Activated CD4-positive, alpha-beta T cell treated with anti-CD3 and anti-CD28 coated beads, Interleukin-2, amount 10 ng/mL, durations not matched to agents 24 days and 14 days (primary cell): ENCODE results near the gene PIP5KL1. TPM values are rescaled to one million over a fixed set of nuclear protein-coding genes. Genes with fewer than 3 reads are reported as not detected.

Experiments
- DNase-seq: peaks from one replicate; pipeline ENCODE4 v3.0.0; 2022
- H3K27ac Mint-ChIP-seq: one replicate; pipeline ENCODE4 v1.8.0; 2022; ENCODE audit warnings: mild to moderate bottlenecking, mixed read lengths
- H3K27me3 Mint-ChIP-seq: one replicate; pipeline ENCODE4 v1.8.0; 2022; ENCODE audit warnings: mixed read lengths
- H3K36me3 Mint-ChIP-seq: one replicate; pipeline ENCODE4 v1.8.0; 2022; ENCODE audit warnings: low read depth, mild to moderate bottlenecking, mixed read lengths
- H3K4me1 Mint-ChIP-seq: one replicate; pipeline ENCODE4 v1.8.0; 2021; ENCODE audit warnings: mixed read lengths
- H3K4me3 Mint-ChIP-seq: one replicate; pipeline ENCODE4 v1.8.0; 2022; ENCODE audit warnings: mild to moderate bottlenecking, moderate library complexity, mixed read lengths
- H3K9me3 Mint-ChIP-seq: one replicate; pipeline ENCODE4 v1.8.0; 2021; ENCODE audit warnings: mixed read lengths
- intact Hi-C: fragments of 100-400 bp; cut with micrococcal nuclease; formaldehyde crosslinking; loops from one replicate; pipeline ENCODE4 v1.15.1; 2023
- total RNA-seq: library from RNA; stranded (reverse); gene quantifications from 2 replicates; pipeline ENCODE4 v1.2.3, GENCODE V29; 2022

The PIP5KL1 gene
- total RNA-seq, 1 donor from 2014 or later, result 0.89 TPM

DNA sequence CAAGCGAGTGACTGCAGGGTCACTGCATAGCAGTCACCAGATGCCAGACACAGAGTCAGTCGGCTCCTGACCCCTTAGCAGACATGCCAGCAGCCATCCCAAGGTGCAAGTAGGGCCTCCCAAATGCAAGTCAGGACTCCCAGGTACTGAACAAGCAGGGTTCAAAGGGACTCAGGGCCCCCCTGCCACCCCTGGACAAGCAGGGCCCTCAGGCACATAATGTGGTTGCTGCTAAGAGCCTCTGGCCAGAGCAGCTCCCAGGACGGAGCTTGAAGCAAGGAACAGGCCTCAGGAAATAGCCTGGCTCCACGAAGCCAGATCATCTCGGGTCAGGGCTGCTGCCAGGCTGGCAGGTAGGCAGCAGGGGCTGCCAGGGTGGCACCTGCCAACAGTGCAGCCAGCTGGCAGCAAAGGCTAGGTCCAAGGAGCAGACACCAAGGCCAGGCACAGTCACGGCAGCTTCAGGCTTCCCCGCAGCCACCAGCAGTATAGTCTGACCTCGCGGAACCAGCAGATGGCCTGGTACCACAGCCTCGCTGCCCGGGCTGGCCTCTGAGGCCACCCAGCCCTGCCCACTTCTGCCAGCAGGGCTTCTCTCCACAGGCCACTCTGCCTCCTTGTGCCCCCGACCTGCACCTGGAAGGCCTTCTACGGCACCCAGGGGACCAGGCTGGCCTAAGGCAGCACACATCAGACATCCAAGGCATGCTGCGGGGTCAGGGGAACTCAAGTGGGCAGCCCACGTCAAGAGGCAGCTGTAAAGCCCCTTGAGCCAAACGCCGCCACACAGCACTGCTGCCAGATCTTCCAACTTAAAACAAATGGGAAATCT, 42.8 kb upstream of the PIP5KL1 start:
- H3K4me1 Mint-ChIP-seq, result peaks cover 94% of the 10 kb centered on the region
- H3K36me3 Mint-ChIP-seq, result peaks cover 27% of the 10 kb centered on the region
- peak overlapping the region; percentile 96 for H3K27ac Mint-ChIP-seq
- peak overlapping the region; percentile 96 for H3K4me3 Mint-ChIP-seq
- intact Hi-C loops, result no loop called here
- no peak for DNase-seq
- H3K27me3 Mint-ChIP-seq, result no peaks in the 10 kb centered on the region
- H3K9me3 Mint-ChIP-seq, result no peaks in the 10 kb centered on the region

GRCh38 chr9:127972236-127972871, 41.8 kb upstream of the PIP5KL1 start:
- Mint-ChIP-seq H3K4me3 (peak overlapping the region; percentile 96), H3K27me3 (no peaks in the 10 kb centered on the region), H3K36me3 (peaks cover 20% of the 10 kb centered on the region), H3K27ac (peak overlapping the region; percentile 96), H3K4me1 (peaks cover 96% of the 10 kb centered on the region), H3K9me3 (no peaks in the 10 kb centered on the region)
- intact Hi-C loops, result no loop called here
- peak; percentile 68 for DNase-seq

DNA sequence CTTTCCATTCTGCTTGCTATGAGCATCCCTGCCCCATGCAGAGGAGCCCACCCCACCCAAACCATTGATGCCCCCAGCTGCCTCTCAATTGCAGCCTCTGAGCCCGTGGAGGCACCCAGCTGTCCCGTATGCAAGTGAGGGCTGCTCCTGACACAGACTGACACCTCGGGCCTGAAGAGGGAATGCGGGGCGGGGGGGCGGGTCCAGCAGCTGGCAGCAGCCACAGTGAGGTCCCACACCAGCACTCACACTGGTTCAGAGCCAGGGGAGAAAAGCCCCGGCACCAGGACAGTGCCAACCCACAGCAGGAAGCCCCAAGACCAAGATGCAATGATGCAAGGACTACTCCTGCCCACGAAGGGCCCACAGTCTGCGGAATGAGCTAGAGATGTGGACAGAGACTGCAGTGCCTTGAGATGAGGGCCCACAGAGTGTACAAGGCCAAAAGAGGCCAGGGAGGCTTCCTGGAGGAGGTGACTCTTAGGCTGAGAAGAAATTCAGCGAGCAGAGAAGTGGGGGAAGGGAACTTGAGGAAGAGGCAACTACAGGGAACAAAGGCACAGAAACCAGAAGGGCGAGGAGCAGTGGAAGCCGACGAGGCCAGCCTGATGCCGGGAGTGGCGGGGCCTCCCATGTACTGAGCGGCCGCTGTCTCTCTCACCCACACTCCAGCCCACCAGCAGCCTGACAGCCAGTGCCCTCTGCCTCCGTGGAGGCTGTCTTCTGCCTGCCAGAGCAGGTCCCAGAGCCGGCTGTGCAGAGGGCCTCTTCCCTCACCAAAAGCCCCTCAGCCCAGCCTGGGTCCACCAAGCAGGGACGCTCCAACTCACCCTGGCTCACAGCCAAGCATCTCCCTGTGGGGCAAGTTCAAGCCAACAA, 41.0 kb upstream of the PIP5KL1 start:
- peak overlapping the region; percentile 96 for H3K4me3 Mint-ChIP-seq
- H3K27ac Mint-ChIP-seq, result peak overlapping the region; percentile 96
- H3K9me3 Mint-ChIP-seq, result no peaks in the 10 kb centered on the region
- intact Hi-C loops, result loop anchor here (2.0 kb wide), 2 partner anchors 17 to 29 kb away; no protein-coding TSS in a partner anchor
- peaks cover 97% of the 10 kb centered on the region for H3K4me1 Mint-ChIP-seq
- H3K27me3 Mint-ChIP-seq, result no peaks in the 10 kb centered on the region
- H3K36me3 Mint-ChIP-seq, result peaks cover 21% of the 10 kb centered on the region
- DNase-seq, result peak; percentile 79

DNA sequence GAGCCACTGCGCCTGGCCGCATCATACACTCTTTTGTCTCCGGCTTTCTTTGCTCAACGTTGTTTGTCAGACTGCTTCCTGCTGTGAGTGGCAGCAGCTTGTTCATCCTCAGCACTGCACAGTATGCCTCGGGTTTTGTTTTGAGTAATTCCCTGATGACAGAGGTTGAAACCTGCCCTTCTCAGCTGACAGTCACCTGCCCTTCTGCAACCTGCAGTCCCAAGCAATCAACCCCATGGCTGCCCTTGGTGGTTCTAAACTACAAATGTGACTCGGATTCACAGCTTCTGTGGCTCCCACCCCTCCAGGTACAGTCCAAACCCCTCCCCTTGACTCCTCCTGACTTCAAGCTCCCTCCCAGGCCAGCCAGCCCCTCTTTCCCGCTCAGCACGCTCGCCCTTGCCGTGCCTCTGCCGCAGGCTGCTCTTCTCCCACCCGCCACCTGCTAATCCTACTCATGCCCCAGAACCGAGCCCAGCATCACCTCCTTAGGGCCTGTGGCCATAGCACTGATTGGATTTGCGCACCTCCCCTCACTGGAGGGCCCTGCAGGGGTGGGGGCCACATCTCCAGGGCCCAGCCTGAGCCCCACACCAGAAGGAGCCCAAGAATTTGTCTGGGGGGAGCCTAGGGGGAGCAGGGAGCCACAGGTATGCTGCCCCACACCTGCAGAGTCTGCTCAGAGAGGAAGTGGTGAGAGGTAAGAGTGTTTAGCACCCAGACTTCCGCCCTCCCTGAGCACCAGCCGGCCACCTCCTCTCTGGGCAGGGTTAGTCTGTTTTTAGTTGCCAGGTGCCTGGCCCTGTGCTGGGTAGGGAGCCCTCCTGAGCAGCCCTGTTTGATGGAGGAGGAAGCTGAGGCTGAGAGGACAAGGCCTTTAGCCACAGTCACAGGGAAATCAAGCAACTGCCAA, 40.1 kb upstream of the PIP5KL1 start:
- Mint-ChIP-seq H3K36me3 (peaks cover 17% of the 10 kb centered on the region), H3K27ac (peak overlapping the region; percentile 89), H3K9me3 (no peaks in the 10 kb centered on the region), H3K4me1 (peaks cover 95% of the 10 kb centered on the region), H3K27me3 (no peaks in the 10 kb centered on the region), H3K4me3 (peak overlapping the region; percentile 96)
- peak; percentile 92 for DNase-seq
- intact Hi-C loops, result loop anchor here (1.0 to 2.0 kb wide), 6 partner anchors 9 to 61 kb away; no protein-coding TSS in a partner anchor

- no peak for DNase-seq
- H3K4me1 Mint-ChIP-seq, result peaks cover 91% of the 10 kb centered on the region
- H3K4me3 Mint-ChIP-seq, result peak overlapping the region; percentile 96
- no peaks in the 10 kb centered on the region for H3K9me3 Mint-ChIP-seq
- H3K27me3 Mint-ChIP-seq, result no peaks in the 10 kb centered on the region
- H3K27ac Mint-ChIP-seq, result peak overlapping the region; percentile 89
- intact Hi-C loops, result no loop called here
- H3K36me3 Mint-ChIP-seq, result peaks cover 16% of the 10 kb centered on the region
Measured at GRCh38 chr9:127968700-127969383, 38.3 kb upstream of the PIP5KL1 start.

GRCh38 chr9:127968042-127968441, 37.5 kb upstream of the PIP5KL1 start:
- Mint-ChIP-seq H3K4me1 (peaks cover 92% of the 10 kb centered on the region), H3K9me3 (no peaks in the 10 kb centered on the region), H3K36me3 (peaks cover 18% of the 10 kb centered on the region), H3K27ac (peak overlapping the region; percentile 89), H3K27me3 (no peaks in the 10 kb centered on the region), H3K4me3 (peak overlapping the region; percentile 96)
- intact Hi-C loops, result no loop called here
- DNase-seq, result peak; percentile 71

DNA sequence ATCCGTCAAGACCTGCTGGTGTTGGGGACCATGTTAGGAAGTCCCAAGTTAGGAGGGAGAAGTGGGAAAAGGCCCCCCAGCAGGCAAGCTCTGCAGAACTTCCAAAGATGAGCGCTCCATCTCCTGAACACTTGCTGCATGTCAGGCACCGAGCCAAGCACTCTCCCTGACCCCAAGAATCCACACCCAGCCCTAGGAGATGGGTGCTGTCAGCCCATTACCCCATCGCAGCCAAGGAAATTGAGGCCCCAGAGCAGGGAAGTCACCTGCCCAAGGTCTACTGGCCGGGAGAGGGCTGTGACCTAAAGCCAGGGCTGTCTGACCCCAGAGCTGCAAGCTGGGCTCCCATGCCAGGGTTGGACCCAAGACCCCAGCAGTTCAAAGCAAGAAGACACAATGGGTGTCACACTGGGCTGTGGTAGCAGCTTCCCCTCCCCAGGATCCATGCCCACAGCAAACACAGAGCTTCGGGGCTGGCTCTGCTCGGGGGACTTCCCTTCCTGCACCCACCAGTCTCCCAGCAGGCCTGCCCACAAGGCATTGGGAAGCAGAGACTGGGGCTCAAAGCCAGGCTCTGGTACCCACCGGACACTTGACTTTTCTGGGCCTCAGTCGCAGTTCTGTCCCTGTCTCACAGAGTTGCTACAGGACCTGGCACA, 36.7 kb upstream of the PIP5KL1 start:
- H3K4me3 Mint-ChIP-seq, result peak overlapping the region; percentile 96

DNA sequence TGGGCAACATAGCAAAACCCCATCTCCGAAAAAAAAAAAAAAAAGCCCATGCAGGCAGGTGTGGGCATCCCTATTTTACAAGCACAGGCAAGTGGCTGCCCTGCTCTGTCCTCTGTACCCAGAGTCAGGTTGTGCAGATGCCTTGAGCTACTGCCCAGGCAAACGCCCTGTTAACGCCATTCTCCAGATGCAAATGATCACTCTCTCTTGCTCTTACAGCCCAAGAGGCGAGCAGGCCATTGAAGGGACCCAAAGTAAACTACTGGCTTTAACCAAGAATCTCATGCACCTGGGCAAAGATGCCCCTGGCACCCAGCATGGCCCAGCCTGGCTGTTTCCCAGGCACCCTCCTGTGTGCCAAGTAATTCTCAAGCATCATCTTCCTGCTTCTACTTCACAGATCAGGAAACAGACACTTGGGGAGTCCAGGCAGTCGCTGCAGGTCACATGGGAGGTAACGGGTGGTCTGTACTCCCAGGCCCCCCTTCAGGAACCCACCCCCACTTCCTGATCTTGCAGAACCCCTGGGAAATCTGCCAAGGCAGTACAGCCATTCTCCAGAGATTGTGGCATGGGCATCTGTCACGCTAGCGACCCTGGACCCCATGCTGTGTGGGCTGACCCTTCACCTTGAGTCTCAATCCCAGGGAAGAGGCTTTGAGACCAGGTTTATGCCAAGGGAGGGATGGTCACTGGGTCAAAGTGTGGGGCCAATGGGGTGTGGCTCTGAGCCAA, 36.0 kb upstream of the PIP5KL1 start:
- peaks cover 87% of the 10 kb centered on the region for H3K4me1 Mint-ChIP-seq
- intact Hi-C loops, result no loop called here
- no peaks in the 10 kb centered on the region for H3K27me3 Mint-ChIP-seq
- DNase-seq, result no peak
- H3K36me3 Mint-ChIP-seq, result peaks cover 23% of the 10 kb centered on the region
- peak overlapping the region; percentile 96 for H3K4me3 Mint-ChIP-seq
- no peaks in the 10 kb centered on the region for H3K9me3 Mint-ChIP-seq
- peak overlapping the region; percentile 29 for H3K27ac Mint-ChIP-seq

More for the DNA sequence above, 36.7 kb upstream of the PIP5KL1 start:
- peaks cover 20% of the 10 kb centered on the region for H3K36me3 Mint-ChIP-seq
- H3K9me3 Mint-ChIP-seq, result no peaks in the 10 kb centered on the region
- DNase-seq, result no peak
- intact Hi-C loops, result no loop called here
- H3K27me3 Mint-ChIP-seq, result no peaks in the 10 kb centered on the region
- H3K4me1 Mint-ChIP-seq, result peaks cover 89% of the 10 kb centered on the region
- H3K27ac Mint-ChIP-seq, result peak overlapping the region; percentile 89

DNA sequence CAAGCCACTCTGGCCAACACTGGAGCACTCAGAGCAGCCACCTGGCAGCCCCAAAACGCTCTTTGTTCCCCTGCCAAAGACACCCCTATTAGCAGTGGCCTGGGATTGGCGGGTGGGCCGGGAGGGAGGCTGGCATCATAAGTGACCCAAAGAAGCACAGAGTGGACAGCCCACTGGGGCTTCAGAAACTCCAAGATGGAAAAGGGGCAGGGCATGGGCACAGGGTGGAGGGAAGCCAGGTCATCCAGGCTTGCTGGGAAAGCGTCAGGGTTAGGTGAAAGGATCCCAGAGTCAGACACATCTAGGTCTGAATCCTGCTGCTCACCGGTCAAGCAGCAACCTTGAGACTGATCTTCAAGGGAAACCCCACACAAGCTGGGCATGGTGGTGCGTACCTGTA, 35.4 kb upstream of the PIP5KL1 start:
- intact Hi-C loops, result no loop called here
- no peaks in the 10 kb centered on the region for H3K9me3 Mint-ChIP-seq
- peak overlapping the region; percentile 96 for H3K4me3 Mint-ChIP-seq
- H3K4me1 Mint-ChIP-seq, result peaks cover 87% of the 10 kb centered on the region
- H3K27me3 Mint-ChIP-seq, result no peaks in the 10 kb centered on the region
- no peak for DNase-seq
- peak overlapping the region; percentile 90 for H3K27ac Mint-ChIP-seq
- peaks cover 27% of the 10 kb centered on the region for H3K36me3 Mint-ChIP-seq

DNA sequence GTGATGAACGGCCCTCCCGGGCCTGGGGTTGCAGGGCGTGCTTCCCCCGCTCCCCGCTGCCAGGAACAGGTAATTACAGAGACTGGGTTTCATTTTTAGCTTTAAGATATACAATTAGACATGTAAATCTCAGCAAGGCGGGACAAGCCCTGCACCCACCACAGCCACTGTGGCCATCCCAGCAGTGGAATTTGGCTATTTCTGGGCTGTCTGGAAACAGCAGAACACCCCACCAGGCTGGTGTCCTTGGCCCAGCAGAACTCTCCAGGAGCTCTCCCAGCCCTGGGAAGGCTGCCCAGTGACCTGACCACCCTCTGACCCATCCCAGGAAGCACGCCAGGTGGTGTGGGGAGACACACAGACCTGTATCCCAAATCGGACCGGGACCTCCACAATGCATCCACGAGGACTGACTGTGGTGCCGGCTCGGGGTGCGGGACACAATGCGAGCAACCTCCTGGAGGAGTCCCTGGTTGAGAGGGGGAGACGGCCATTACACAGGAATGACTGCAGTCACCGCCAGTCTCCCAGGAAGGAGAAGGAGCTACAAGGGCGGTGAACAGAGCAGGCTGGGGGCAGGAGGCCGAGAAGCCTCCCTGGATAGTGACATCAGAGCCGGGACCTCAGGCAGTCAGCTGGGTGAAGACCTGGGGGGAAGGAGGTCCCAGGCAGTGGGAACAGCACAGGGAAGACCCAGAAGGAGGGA, 32.9 kb upstream of the PIP5KL1 start:
- peaks cover 41% of the 10 kb centered on the region for H3K36me3 Mint-ChIP-seq
- H3K27me3 Mint-ChIP-seq, result no peaks in the 10 kb centered on the region
- H3K9me3 Mint-ChIP-seq, result no peaks in the 10 kb centered on the region
- H3K4me1 Mint-ChIP-seq, result peaks cover 86% of the 10 kb centered on the region
- peak overlapping the region; percentile 72 for H3K27ac Mint-ChIP-seq
- intact Hi-C loops, result no loop called here
- peak overlapping the region; percentile 37 for H3K4me3 Mint-ChIP-seq
- DNase-seq, result no peak

- Mint-ChIP-seq H3K27ac (peak overlapping the region; percentile 28), H3K36me3 (peaks cover 42% of the 10 kb centered on the region), H3K27me3 (no peaks in the 10 kb centered on the region), H3K9me3 (no peaks in the 10 kb centered on the region), H3K4me1 (peaks cover 83% of the 10 kb centered on the region), H3K4me3 (peak overlapping the region; percentile 37)
- no peak for DNase-seq
- intact Hi-C loops, result no loop called here
Measured at GRCh38 chr9:127963041-127963358, 32.4 kb upstream of the PIP5KL1 start.
